ENCODE measurements around the gene BYSL.

Gene BYSL

GRCh38 chr6:41914869-41915530, 6.3 kb upstream of the BYSL start:
- no peak for DNase-seq

GRCh38 chr6:41917528-41917927, 3.8 kb upstream of the BYSL start:
- no peak for DNase-seq

- no peak for DNase-seq
These were observed 356 bp downstream of the BYSL start for GRCh38 chr6:41921712-41921998.

- no peak for DNase-seq
These were observed 855 bp downstream of the BYSL start for GRCh38 chr6:41922154-41922553.

- DNase-seq = no peak
These were observed 6.0 kb downstream of the BYSL start for GRCh38 chr6:41927253-41927652.

GRCh38 chr6:41929924-41930323, 8.6 kb downstream of the BYSL start:
- no peak for DNase-seq

GRCh38 chr6:41931792-41932191, 10.5 kb downstream of the BYSL start:
- no peak for DNase-seq

GRCh38 chr6:41932378-41932777, 11.1 kb downstream of the BYSL start:
- DNase-seq = no peak

GRCh38 chr6:41934278-41935192, 13.2 kb downstream of the BYSL start:
- DNase-seq = no peak

GRCh38 chr6:41935193-41935574, 13.9 kb downstream of the BYSL start:
- DNase-seq = no peak

GRCh38 chr6:41935685-41936072, 14.4 kb downstream of the BYSL start:
- DNase-seq = no peak

GRCh38 chr6:41936073-41936837, 15.0 kb downstream of the BYSL start:
- DNase-seq = peak; percentile 59

- DNase-seq = no peak
These were observed 16.2 kb downstream of the BYSL start for GRCh38 chr6:41937472-41937860.

GRCh38 chr6:41937861-41938574, 16.7 kb downstream of the BYSL start:
- no peak for DNase-seq

GRCh38 chr6:41938590-41939175, 17.4 kb downstream of the BYSL start:
- DNase-seq = no peak

- DNase-seq = no peak
These were observed 18.0 kb downstream of the BYSL start for GRCh38 chr6:41939176-41939847.

- DNase-seq = no peak
These were observed 18.8 kb downstream of the BYSL start for GRCh38 chr6:41939848-41940758.

GRCh38 chr6:41940759-41941279, 19.5 kb downstream of the BYSL start:
- no peak for DNase-seq

- peak; percentile 76 for DNase-seq
These were observed 20.2 kb downstream of the BYSL start, which contains the start of gene CCND3 for GRCh38 chr6:41941280-41942066. CCND3 (minus strand) TSS chr6:41941808; CDS start chr6:41941649, 159 bp downstream.
